ENCODE data around the gene SNRNP35. TPM values are rescaled to one million over a fixed set of nuclear protein-coding genes. Genes with fewer than 3 reads are reported as not detected.

SNRNP35 gene
- total RNA-seq, 1 donor from 2014 or later, result 11.5 TPM

- no peak overlapping the region for H3K27ac ChIP-seq (ENCODE audit: low read depth, low read length)
- Mint-ChIP-seq H3K4me3 (ENCODE audit: unreplicated experiment) (no peak overlapping the region), H3K27ac (ENCODE audit: unreplicated experiment) (no peak overlapping the region), H3K9me3 (ENCODE audit: unreplicated experiment) (no peaks in the 10 kb centered on the region), H3K36me3 (ENCODE audit: low read depth, unreplicated experiment) (peaks cover 24% of the 10 kb centered on the region), H3K27me3 (ENCODE audit: low read depth, unreplicated experiment) (no peaks in the 10 kb centered on the region), H3K4me1 (ENCODE audit: low read depth, unreplicated experiment) (no peaks in the 10 kb centered on the region)
- TF ChIP-seq CTCF (IDR thresholded peaks at IDR 0.05; ENCODE audit: insufficient read depth, low read depth, low read length), result no peak
- no peak for TF ChIP-seq EZH2 (IDR thresholded peaks at IDR 0.05; ENCODE audit: insufficient read depth, low read length)
- H3K36me3 ChIP-seq (ENCODE audit: insufficient read depth, low read length), result peaks cover 2% of the 10 kb centered on the region
- FAIRE-seq (no peak), DNase-seq (ENCODE audit: low read depth) (no peak)
- H3K79me2 ChIP-seq (ENCODE audit: insufficient read depth, low read length), result no peaks in the 10 kb centered on the region
- H3K4me1 ChIP-seq (ENCODE audit: insufficient read depth, low read length), result no peaks in the 10 kb centered on the region
- H3K27me3 ChIP-seq (ENCODE audit: insufficient read depth, low read length), result no peaks in the 10 kb centered on the region
- H3K9me3 ChIP-seq (ENCODE audit: insufficient read depth, low read depth, low read length), result no peaks in the 10 kb centered on the region
- no peak overlapping the region for H2AFZ ChIP-seq (ENCODE audit: low read depth, low read length)
- no peaks in the 10 kb centered on the region for H4K20me1 ChIP-seq (ENCODE audit: insufficient read depth, low read length)
- no peak overlapping the region for H3K9ac ChIP-seq (ENCODE audit: low read length)
- no peak overlapping the region for H3K4me3 ChIP-seq (ENCODE audit: insufficient read depth, low read depth, low read length)
- no peak overlapping the region for H3K4me2 ChIP-seq (ENCODE audit: low read length)
Measured at GRCh38 chr12:123502163-123502704, 44.3 kb downstream of the SNRNP35 start.

GRCh38 chr12:123506059-123506842, 48.3 kb downstream of the SNRNP35 start:
- Histone ChIP-seq H3K79me2 (ENCODE audit: insufficient read depth, low read length) (no peaks in the 10 kb centered on the region), H3K9ac (ENCODE audit: low read length) (no peak overlapping the region), H3K27me3 (ENCODE audit: insufficient read depth, low read length) (no peaks in the 10 kb centered on the region), H3K9me3 (ENCODE audit: insufficient read depth, low read depth, low read length) (peaks cover 2% of the 10 kb centered on the region), H3K4me2 (ENCODE audit: low read length) (no peak overlapping the region), H3K4me1 (ENCODE audit: insufficient read depth, low read length) (no peaks in the 10 kb centered on the region), H3K4me3 (ENCODE audit: insufficient read depth, low read depth, low read length) (no peak overlapping the region), H4K20me1 (ENCODE audit: insufficient read depth, low read length) (peaks cover 3% of the 10 kb centered on the region), H3K36me3 (ENCODE audit: insufficient read depth, low read length) (peaks cover 9% of the 10 kb centered on the region), H3K27ac (ENCODE audit: low read depth, low read length) (no peak overlapping the region), H2AFZ (ENCODE audit: low read depth, low read length) (no peak overlapping the region)
- H3K9me3 Mint-ChIP-seq (ENCODE audit: unreplicated experiment), result no peaks in the 10 kb centered on the region
- H3K4me3 Mint-ChIP-seq (ENCODE audit: unreplicated experiment), result no peak overlapping the region
- FAIRE-seq (no peak), DNase-seq (ENCODE audit: low read depth) (no peak)
- no peaks in the 10 kb centered on the region for H3K4me1 Mint-ChIP-seq (ENCODE audit: low read depth, unreplicated experiment)
- no peak for TF ChIP-seq CTCF (IDR thresholded peaks at IDR 0.05; ENCODE audit: insufficient read depth, low read depth, low read length)
- no peak for TF ChIP-seq EZH2 (IDR thresholded peaks at IDR 0.05; ENCODE audit: insufficient read depth, low read length)
- H3K36me3 Mint-ChIP-seq (ENCODE audit: low read depth, unreplicated experiment), result peaks cover 15% of the 10 kb centered on the region
- no peak overlapping the region for H3K27ac Mint-ChIP-seq (ENCODE audit: unreplicated experiment)
- H3K27me3 Mint-ChIP-seq (ENCODE audit: low read depth, unreplicated experiment), result no peaks in the 10 kb centered on the region

- Mint-ChIP-seq H3K4me1 (ENCODE audit: low read depth, unreplicated experiment) (no peaks in the 10 kb centered on the region), H3K36me3 (ENCODE audit: low read depth, unreplicated experiment) (peaks cover 15% of the 10 kb centered on the region), H3K27ac (ENCODE audit: unreplicated experiment) (no peak overlapping the region), H3K4me3 (ENCODE audit: unreplicated experiment) (no peak overlapping the region), H3K27me3 (ENCODE audit: low read depth, unreplicated experiment) (no peaks in the 10 kb centered on the region), H3K9me3 (ENCODE audit: unreplicated experiment) (no peaks in the 10 kb centered on the region)
- TF ChIP-seq CTCF (IDR thresholded peaks at IDR 0.05; ENCODE audit: insufficient read depth, low read depth, low read length), result no peak
- no peak for TF ChIP-seq EZH2 (IDR thresholded peaks at IDR 0.05; ENCODE audit: insufficient read depth, low read length)
- no peak overlapping the region for H3K9ac ChIP-seq (ENCODE audit: low read length)
- H3K4me2 ChIP-seq (ENCODE audit: low read length), result no peak overlapping the region
- H3K79me2 ChIP-seq (ENCODE audit: insufficient read depth, low read length), result no peaks in the 10 kb centered on the region
- H3K36me3 ChIP-seq (ENCODE audit: insufficient read depth, low read length), result peaks cover 15% of the 10 kb centered on the region
- DNase-seq (ENCODE audit: low read depth), result no peak
- H2AFZ ChIP-seq (ENCODE audit: low read depth, low read length), result no peak overlapping the region
- no peaks in the 10 kb centered on the region for H3K4me1 ChIP-seq (ENCODE audit: insufficient read depth, low read length)
- peaks cover 4% of the 10 kb centered on the region for H4K20me1 ChIP-seq (ENCODE audit: insufficient read depth, low read length)
- H3K27ac ChIP-seq (ENCODE audit: low read depth, low read length), result no peak overlapping the region
- H3K27me3 ChIP-seq (ENCODE audit: insufficient read depth, low read length), result no peaks in the 10 kb centered on the region
- no peak for FAIRE-seq
- H3K9me3 ChIP-seq (ENCODE audit: insufficient read depth, low read depth, low read length), result peaks cover 5% of the 10 kb centered on the region
- no peak overlapping the region for H3K4me3 ChIP-seq (ENCODE audit: insufficient read depth, low read depth, low read length)
Measured at GRCh38 chr12:123506843-123507236, 48.9 kb downstream of the SNRNP35 start.

Measured in astrocyte (in vitro differentiated cells and primary cell).